Inferior parietal cortex (tissue), 1 donor: ENCODE results near the gene OPRL1.
"Not testable (repeated sequence)": the region's sequence is repeated elsewhere in the genome, so short reads cannot be mapped to it uniquely, and the experiment has no call there.

Experiments used
- DNase-seq: peaks from one replicate; pipeline ENCODE4 v3.0.0-alpha.2; 2016; ENCODE audit errors: extremely low spot score

The OPRL1 gene

GRCh38 chr20:64115171-64115911, 35.5 kb downstream of the OPRL1 start:
- no peak for DNase-seq

GRCh38 chr20:64116016-64116415, 36.1 kb downstream of the OPRL1 start:
- no peak for DNase-seq

GRCh38 chr20:64116541-64117431, 36.9 kb downstream of the OPRL1 start:
- no peak for DNase-seq

GRCh38 chr20:64117432-64117777, 37.5 kb downstream of the OPRL1 start:
- not testable (repeated sequence) for DNase-seq

- no peak for DNase-seq
These were observed 39.4 kb downstream of the OPRL1 start for GRCh38 chr20:64119301-64119680.

GRCh38 chr20:64119681-64120341, 39.9 kb downstream of the OPRL1 start:
- no peak for DNase-seq

- DNase-seq: no peak
These were observed 41.7 kb downstream of the OPRL1 start for GRCh38 chr20:64121586-64121985.

- not testable (repeated sequence) for DNase-seq
These were observed 43.0 kb downstream of the OPRL1 start for GRCh38 chr20:64122927-64123326.

GRCh38 chr20:64123517-64123916, 43.6 kb downstream of the OPRL1 start:
- DNase-seq: not testable (repeated sequence)

- DNase-seq: no peak
These were observed 49.4 kb downstream of the OPRL1 start for GRCh38 chr20:64129146-64129782.

GRCh38 chr20:64130271-64130670, 50.4 kb downstream of the OPRL1 start:
- DNase-seq: no peak

GRCh38 chr20:64130876-64131275, 51.0 kb downstream of the OPRL1 start:
- DNase-seq: no peak

- no peak for DNase-seq
These were observed 51.5 kb downstream of the OPRL1 start for GRCh38 chr20:64131406-64131805.

GRCh38 chr20:64133951-64134407, 54.1 kb downstream of the OPRL1 start:
- DNase-seq: no peak

GRCh38 chr20:64134744-64135143, 54.9 kb downstream of the OPRL1 start:
- DNase-seq: not testable (repeated sequence)

GRCh38 chr20:64136004-64136710, 56.3 kb downstream of the OPRL1 start:
- DNase-seq: no peak

- no peak for DNase-seq
These were observed 57.7 kb downstream of the OPRL1 start for GRCh38 chr20:64137598-64138031.

GRCh38 chr20:64138276-64138815, 58.5 kb downstream of the OPRL1 start:
- DNase-seq: no peak

- no peak for DNase-seq
These were observed 59.5 kb downstream of the OPRL1 start for GRCh38 chr20:64139199-64140060.
